Measurements from ENCODE around the gene ARG2. TPM values are rescaled to one million over a fixed set of nuclear protein-coding genes. Genes with fewer than 3 reads are reported as not detected.

Gene ARG2
- total RNA-seq, 1 donor from 2014 or later: 0.77 TPM

GRCh38 chr14:67581643-67582042, 38.1 kb upstream of the ARG2 start:
- H3K27me3 ChIP-seq (ENCODE audit: low read depth): no peaks in the 10 kb centered on the region
- H3K4me3 ChIP-seq: no peak overlapping the region
- no peaks in the 10 kb centered on the region for H3K4me1 ChIP-seq
- intact Hi-C loops (cut with DNase I): no loop called here
- ATAC-seq: no peak
- H3K36me3 ChIP-seq: no peaks in the 10 kb centered on the region
- H3K9me3 ChIP-seq: no peaks in the 10 kb centered on the region
- TF ChIP-seq CTCF (IDR thresholded peaks at IDR 0.05): no peak
- no peak for DNase-seq
- no peak overlapping the region for H3K27ac ChIP-seq

- DNase-seq: no peak
- no peaks in the 10 kb centered on the region for H3K27me3 ChIP-seq (ENCODE audit: low read depth)
- H3K27ac ChIP-seq: no peak overlapping the region
- TF ChIP-seq CTCF (IDR thresholded peaks at IDR 0.05): no peak
- no peaks in the 10 kb centered on the region for H3K36me3 ChIP-seq
- H3K4me1 ChIP-seq: no peaks in the 10 kb centered on the region
- ATAC-seq: no peak
- intact Hi-C loops (cut with DNase I): no loop called here
- no peaks in the 10 kb centered on the region for H3K9me3 ChIP-seq
- no peak overlapping the region for H3K4me3 ChIP-seq
Measured at GRCh38 chr14:67582061-67582460, 37.7 kb upstream of the ARG2 start.

DNA sequence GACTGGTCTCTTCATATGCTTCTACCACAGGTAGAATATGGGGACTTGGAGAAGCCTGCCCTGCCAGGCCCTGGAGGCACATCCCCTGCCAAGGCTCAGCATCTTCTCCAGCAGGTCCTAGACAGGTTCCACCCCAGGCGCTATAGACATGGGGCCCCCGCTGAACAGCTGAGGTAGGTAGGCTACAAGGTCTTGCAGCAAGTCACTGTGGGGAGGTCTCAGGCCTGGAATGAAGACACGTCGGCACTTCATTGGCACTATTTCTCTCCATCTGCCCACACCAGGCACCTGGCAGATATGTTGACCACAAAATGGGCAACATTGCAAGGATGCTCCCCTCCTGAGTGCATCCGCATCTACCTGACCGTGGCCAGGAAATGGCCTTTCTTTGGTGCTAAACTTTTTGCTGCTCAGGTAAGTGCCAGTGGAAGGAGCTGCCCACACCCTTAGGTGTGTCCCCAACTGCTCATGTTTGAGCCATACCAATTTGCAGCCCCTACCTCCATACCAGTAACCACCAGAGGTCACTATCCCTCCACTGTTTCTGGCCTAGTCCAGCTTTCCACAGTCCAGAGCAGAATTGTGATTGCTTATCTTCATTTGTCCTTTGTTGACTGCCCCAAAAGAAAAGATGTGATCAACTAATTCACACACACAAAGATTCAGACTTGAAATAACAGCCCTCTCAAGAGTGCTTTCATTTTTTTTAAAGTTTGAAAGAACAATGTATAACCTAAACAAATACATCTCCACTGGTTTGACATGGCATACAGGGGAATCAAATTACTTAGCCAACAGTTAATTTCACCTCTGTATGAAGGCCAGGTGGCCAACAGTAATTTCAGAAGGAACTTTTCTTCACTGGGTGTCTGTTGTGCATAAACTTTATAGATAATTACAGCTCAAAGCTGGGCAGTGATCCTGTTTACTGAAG, 35.7 kb upstream of the ARG2 start:
- intact Hi-C loops (cut with DNase I): no loop called here
- no peaks in the 10 kb centered on the region for H3K27me3 ChIP-seq (ENCODE audit: low read depth)
- H3K9me3 ChIP-seq: no peaks in the 10 kb centered on the region
- H3K4me1 ChIP-seq: no peaks in the 10 kb centered on the region
- ATAC-seq: peak; percentile 79 to 81
- TF ChIP-seq CTCF (IDR thresholded peaks at IDR 0.05): peak; percentile 66
- peaks cover 16% of the 10 kb centered on the region for H3K36me3 ChIP-seq
- no peak for DNase-seq
- H3K27ac ChIP-seq: no peak overlapping the region
- H3K4me3 ChIP-seq: no peak overlapping the region

DNA sequence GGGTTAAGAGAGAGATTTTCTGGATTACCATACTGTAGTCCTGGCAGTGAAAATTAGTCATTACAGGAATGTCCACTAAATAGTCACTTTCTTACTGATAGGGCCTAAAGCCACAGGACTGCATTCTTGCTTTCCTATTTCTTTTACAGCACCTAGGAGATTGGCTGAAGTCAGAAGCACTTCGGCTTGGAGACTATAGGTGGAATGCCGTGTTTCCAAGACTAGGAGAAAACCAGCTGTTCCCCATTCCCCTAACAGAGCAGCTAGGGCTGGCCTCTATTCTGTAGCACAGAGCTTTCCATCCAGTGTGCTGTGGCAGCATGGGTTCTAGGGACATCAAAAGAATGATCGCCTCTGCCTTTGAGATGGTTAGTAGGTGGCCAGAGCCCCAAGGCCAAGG, 34.7 kb upstream of the ARG2 start:
- ATAC-seq (no peak), DNase-seq (no peak)
- Histone ChIP-seq H3K36me3 (peaks cover 26% of the 10 kb centered on the region), H3K4me3 (no peak overlapping the region), H3K4me1 (no peaks in the 10 kb centered on the region), H3K9me3 (no peaks in the 10 kb centered on the region), H3K27me3 (ENCODE audit: low read depth) (no peaks in the 10 kb centered on the region), H3K27ac (no peak overlapping the region)
- intact Hi-C loops (cut with DNase I): no loop called here
- TF ChIP-seq CTCF (IDR thresholded peaks at IDR 0.05): no peak

GRCh38 chr14:67586369-67586768, 33.4 kb upstream of the ARG2 start:
- no peak for TF ChIP-seq CTCF (IDR thresholded peaks at IDR 0.05)
- DNase-seq (no peak), ATAC-seq (peak in 1 of 2 donors; percentile 11)
- Histone ChIP-seq H3K27me3 (ENCODE audit: low read depth) (no peaks in the 10 kb centered on the region), H3K27ac (no peak overlapping the region), H3K4me1 (no peaks in the 10 kb centered on the region), H3K4me3 (no peak overlapping the region), H3K36me3 (peaks cover 40% of the 10 kb centered on the region), H3K9me3 (no peaks in the 10 kb centered on the region)
- intact Hi-C loops (cut with DNase I): no loop called here

Data from lower lobe of right lung (tissue), 2 donors.